ENCODE measurements around the gene STK32B.
"Not testable (repeated sequence)": the region's sequence is repeated elsewhere in the genome, so short reads cannot be mapped to it uniquely, and the experiment has no call there.

STK32B gene

GRCh38 chr4:5395781-5396180 is 344.5 kb downstream of the STK32B start:
- DNase-seq (ENCODE audit: low read depth) = no peak

GRCh38 chr4:5398056-5398455 is 346.8 kb downstream of the STK32B start:
- no peak for DNase-seq (ENCODE audit: low read depth)

DNA sequence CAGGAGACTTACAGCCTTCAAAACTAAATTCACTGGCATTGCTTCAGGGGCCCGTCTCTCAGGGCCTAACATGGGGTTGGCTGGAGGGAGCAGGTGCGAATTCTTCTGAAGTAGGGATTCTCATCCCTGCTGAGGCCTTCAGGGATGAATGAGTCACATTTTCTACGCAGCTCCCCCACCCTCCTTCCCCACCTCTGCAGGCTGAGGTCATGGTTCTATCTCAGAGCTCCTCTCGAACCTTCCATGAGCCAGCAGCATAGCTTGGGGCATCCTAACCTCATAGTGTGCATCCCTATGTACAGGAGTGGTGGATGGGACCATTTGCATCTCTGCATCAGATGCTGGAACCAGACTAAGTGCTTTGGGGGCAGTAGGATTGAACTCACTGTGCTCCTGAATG is 347.8 kb downstream of the STK32B start:
- no peak for DNase-seq (ENCODE audit: low read depth)

- peak; percentile 15 for DNase-seq (ENCODE audit: low read depth)
Measured at GRCh38 chr4:5399790-5400421, 348.6 kb downstream of the STK32B start.

GRCh38 chr4:5403746-5404497 is 352.6 kb downstream of the STK32B start:
- DNase-seq (ENCODE audit: low read depth) = no peak

- no peak for DNase-seq (ENCODE audit: low read depth)
Measured at GRCh38 chr4:5409237-5409636, 358.0 kb downstream of the STK32B start.

GRCh38 chr4:5409972-5410618 is 358.8 kb downstream of the STK32B start:
- DNase-seq (ENCODE audit: low read depth) = no peak

- DNase-seq (ENCODE audit: low read depth) = no peak
Measured at GRCh38 chr4:5412296-5412695, 361.0 kb downstream of the STK32B start.

- DNase-seq (ENCODE audit: low read depth) = no peak
Measured at GRCh38 chr4:5412751-5413150, 361.5 kb downstream of the STK32B start.

- DNase-seq (ENCODE audit: low read depth) = no peak
Measured at GRCh38 chr4:5416637-5417036, 365.4 kb downstream of the STK32B start.

DNA sequence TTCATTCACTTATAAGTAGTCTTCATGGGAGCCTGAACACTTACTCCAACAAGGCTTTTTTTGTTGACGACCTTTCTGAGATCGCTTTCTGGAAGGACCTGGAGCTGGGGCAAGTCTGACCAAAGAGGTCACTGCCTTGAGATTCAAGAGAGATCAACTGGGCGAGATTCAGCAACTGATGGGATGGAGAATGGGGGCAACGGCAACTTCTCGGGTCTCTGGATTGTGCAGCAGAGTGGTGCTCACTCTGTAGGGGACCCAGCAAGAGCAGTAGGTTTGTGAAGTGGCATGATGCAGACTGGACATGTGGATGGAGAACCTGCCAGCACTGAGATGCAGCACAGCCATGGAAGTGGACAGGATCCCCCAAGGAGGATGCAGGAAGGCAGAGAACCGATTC is 369.0 kb downstream of the STK32B start:
- no peak for DNase-seq (ENCODE audit: low read depth)

- DNase-seq (ENCODE audit: low read depth) = no peak
Measured at GRCh38 chr4:5421416-5421815, 370.1 kb downstream of the STK32B start.

DNA sequence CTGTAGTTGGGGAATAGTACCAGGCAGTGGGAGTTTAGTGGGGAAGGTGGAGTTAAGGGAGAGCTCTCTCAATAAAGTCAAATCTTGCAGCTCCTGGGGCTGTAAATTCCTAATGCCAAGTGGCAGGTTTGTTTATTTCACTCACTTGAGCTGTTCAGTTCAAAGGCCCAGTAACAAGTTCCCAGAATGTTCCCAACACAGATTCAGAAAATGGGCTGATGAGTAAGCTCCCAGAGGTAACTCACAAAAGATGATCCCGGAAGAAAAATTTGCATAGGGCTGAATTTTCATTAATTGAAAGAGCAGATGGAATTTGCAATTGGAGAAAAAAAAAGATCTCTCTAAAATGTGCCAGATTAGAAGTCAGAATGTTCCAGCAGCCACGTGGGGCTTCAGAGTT is 370.9 kb downstream of the STK32B start:
- DNase-seq (ENCODE audit: low read depth) = no peak

GRCh38 chr4:5423670-5424069 is 372.4 kb downstream of the STK32B start:
- DNase-seq (ENCODE audit: low read depth) = no peak

DNA sequence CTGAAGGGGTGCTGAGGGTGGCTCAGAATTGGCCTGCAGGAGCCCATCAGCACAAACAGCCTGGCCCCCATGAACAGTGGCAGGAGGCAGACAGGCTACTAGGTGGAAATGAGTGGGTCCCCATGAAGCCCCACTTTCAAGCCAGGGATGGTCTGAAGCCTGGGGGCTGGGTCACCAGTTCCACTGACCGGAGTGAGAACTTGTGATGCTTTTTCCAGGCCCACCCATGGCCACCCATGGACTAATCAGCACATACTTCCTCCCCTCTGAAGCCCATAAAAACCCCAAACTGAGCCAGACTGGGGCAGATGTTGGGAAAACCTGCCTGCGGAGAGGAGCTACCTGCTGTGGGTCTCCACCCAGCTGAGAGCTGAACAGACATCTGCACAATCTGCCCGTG is 372.9 kb downstream of the STK32B start:
- DNase-seq (ENCODE audit: low read depth) = no peak

DNA sequence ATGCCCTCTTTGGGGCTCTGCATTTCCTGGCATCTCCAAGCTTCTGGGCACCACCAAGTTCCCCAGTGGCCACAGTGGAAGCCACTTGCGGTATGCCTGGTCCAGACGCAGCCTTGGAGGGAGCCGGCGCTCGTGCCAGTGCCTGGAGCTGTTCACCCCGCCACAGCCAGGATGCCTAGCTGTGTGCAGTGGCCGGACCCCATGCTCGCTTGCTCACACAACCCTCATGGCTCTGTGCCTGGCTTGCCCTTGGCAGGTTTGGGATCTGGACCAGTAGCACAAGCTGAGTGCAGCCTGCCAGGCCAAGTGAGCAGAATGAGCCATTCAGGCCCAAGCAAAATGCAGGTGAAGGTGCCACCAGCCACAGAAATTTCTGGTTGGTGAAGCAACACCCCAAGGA is 373.6 kb downstream of the STK32B start:
- no peak for DNase-seq (ENCODE audit: low read depth)

- DNase-seq (ENCODE audit: low read depth) = no peak
Measured at GRCh38 chr4:5429747-5430146, 378.5 kb downstream of the STK32B start.

GRCh38 chr4:5433196-5433595 is 381.9 kb downstream of the STK32B start:
- DNase-seq (ENCODE audit: low read depth) = no peak

GRCh38 chr4:5435201-5435600 is 383.9 kb downstream of the STK32B start:
- DNase-seq (ENCODE audit: low read depth) = no peak

DNA sequence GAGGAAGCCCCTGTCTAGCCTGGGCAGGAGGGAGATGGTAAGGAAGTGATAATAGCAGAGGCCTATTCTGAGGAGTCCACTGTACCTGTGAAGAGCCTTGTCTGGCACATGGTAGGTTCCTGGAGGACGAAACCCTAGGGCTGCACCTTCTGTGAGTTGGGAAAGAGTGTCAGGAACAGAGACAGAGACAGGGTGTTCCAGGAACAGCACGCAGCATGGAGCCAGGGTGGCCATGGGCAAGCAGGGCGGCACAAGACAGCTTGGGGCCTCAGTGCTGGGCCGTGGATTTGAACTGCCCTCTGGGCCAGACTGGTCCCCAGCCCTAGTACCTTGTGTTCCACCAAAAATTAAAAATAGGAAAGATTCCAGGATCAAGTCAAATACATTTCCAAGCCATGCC is 384.5 kb downstream of the STK32B start:
- no peak for DNase-seq (ENCODE audit: low read depth)

GRCh38 chr4:5443976-5444802 is 392.9 kb downstream of the STK32B start:
- not testable (repeated sequence) for DNase-seq (ENCODE audit: low read depth)

DNA sequence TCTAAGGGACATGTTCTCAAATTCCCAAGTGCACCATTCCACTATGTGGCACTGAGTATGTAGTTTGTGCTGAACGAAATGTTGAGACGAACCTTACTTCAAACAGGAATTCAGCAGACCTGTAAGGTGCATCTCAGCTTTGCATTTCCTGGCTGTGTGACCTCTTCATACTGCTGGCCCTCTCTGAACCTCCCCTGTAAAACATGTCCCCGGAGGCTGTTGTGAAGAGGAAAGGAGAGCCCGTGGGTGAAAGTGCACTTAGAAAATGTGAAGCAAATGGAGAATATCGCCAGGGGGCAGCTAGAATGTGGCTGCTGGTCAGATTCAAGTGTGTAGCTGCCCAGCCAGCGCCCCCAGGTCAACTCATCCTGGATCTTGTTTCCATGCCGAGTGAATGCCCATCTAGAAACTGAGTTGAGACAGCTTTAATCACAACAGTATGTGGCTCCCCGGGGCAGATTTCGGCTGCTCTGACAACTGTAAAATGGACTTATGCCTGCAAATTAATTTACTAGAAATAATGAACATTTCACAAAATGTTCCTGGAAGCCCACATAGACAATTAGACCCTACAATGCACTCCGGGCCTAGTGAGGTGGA is 393.7 kb downstream of the STK32B start:
- DNase-seq (ENCODE audit: low read depth) = no peak
